ENCODE data around the gene MBNL3.

MBNL3 gene

GRCh38 chrX:132400706-132401105, 88.1 kb downstream of the MBNL3 start:
- no peak overlapping the region for H3K4me3 ChIP-seq (ENCODE audit: low read depth, low read length)
- TF ChIP-seq CTCF (IDR thresholded peaks at IDR 0.05; ENCODE audit: low read depth, low read length, missing control alignments), result no peak
- no peak for DNase-seq (ENCODE audit: low read depth)

DNA sequence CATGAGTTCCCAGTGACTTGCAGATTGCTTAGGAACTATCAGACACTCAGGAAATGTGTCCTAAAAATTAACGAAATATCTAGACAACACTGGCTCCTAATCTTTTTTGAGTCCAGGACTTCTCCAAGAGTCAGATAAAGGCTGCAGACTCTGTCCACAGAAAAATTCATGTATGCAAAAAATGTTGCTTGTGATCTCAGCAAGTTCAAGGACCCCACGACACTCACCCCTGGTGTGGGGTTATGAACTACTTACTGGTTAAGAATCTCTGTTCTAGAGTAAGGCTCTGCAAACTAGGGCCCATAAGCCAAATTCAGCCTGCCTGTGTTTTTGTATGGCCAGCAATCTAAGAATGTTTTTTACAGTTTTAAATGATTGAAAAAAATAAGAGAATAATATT, 93.2 kb downstream of the MBNL3 start:
- no peak overlapping the region for H3K4me3 ChIP-seq (ENCODE audit: low read depth, low read length)
- no peak for TF ChIP-seq CTCF (IDR thresholded peaks at IDR 0.05; ENCODE audit: low read depth, low read length, missing control alignments)
- no peak for DNase-seq (ENCODE audit: low read depth)

DNA sequence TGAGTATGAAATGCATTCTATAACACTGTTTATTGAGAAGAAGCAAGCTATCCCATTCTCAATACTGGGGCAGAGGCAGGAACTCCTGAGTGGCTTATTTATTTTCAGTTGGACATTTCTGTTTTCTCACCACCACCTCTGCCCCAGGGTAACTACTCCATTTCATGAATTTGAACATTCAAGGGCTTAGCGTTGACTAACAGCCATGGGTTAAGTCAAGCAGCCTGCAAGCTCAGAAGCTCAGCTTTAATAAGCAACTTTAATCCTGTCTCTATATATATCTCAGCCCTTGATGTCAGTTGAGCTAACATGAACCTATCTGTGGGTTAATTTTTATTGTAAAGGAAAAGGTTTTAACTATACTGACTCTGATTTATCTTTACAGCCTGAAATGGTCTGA, 93.8 kb downstream of the MBNL3 start:
- no peak for DNase-seq (ENCODE audit: low read depth)
- no peak overlapping the region for H3K4me3 ChIP-seq (ENCODE audit: low read depth, low read length)

GRCh38 chrX:132394591-132394990, 94.2 kb downstream of the MBNL3 start:
- H3K4me3 ChIP-seq (ENCODE audit: low read depth, low read length), result no peak overlapping the region
- no peak for TF ChIP-seq CTCF (IDR thresholded peaks at IDR 0.05; ENCODE audit: low read depth, low read length, missing control alignments)
- no peak for DNase-seq (ENCODE audit: low read depth)

More for the DNA sequence above, 93.8 kb downstream of the MBNL3 start:
- TF ChIP-seq CTCF (IDR thresholded peaks at IDR 0.05; ENCODE audit: low read depth, low read length, missing control alignments), result no peak

- H3K4me3 ChIP-seq (ENCODE audit: low read depth, low read length), result no peak overlapping the region
- no peak for TF ChIP-seq CTCF (IDR thresholded peaks at IDR 0.05; ENCODE audit: low read depth, low read length, missing control alignments)
- DNase-seq (ENCODE audit: low read depth), result no peak
Measured at GRCh38 chrX:132393992-132394391, 94.8 kb downstream of the MBNL3 start.

GRCh38 chrX:132393485-132393884, 95.4 kb downstream of the MBNL3 start:
- no peak for TF ChIP-seq CTCF (IDR thresholded peaks at IDR 0.05; ENCODE audit: low read depth, low read length, missing control alignments)
- DNase-seq (ENCODE audit: low read depth), result no peak
- H3K4me3 ChIP-seq (ENCODE audit: low read depth, low read length), result no peak overlapping the region

- DNase-seq (ENCODE audit: low read depth), result no peak
- no peak overlapping the region for H3K4me3 ChIP-seq (ENCODE audit: low read depth, low read length)
- no peak for TF ChIP-seq CTCF (IDR thresholded peaks at IDR 0.05; ENCODE audit: low read depth, low read length, missing control alignments)
Measured at GRCh38 chrX:132393085-132393484, 95.8 kb downstream of the MBNL3 start.
